HPDE6-E6E7 (cell line): ENCODE data around the gene TPST1.
"Not testable (repeated sequence)": the region's sequence is repeated elsewhere in the genome, so short reads cannot be mapped to it uniquely, and the experiment has no call there.

Experiments
- DNase-seq: peaks from one replicate; pipeline ENCODE4 v3.0.0; 2011; ENCODE audit warnings: missing footprints; ENCODE audit errors: extremely low spot score

TPST1 gene

DNA sequence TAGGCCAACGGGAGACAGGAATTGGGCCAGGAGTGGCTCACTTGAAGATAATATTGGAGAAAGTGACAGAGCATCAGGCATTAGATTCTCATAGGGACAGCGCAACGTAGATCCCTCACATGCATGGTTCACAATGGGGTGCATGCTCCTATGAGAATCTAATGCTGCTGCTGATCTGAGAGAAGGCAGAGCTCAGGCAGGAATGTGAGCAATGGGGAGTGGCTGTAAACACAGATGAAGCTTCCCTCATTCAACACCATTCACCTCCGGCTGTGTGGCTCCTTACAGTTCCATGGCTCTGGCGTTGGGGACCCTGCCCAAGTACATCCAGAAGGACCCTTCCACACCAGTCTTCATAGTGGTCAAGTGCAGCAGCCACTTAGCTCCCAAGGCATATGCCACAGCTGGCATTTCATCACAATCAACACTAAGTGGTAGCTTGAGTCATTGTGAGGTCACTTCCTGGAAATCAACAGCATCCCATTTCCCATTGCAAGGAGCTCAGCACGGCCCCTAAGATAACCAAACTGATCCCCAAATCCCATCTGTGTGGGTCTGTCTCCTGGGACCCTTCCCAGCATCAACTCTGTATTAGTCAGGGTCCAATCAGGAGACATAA, 174.5 kb downstream of the TPST1 start:
- DNase-seq = no peak

DNA sequence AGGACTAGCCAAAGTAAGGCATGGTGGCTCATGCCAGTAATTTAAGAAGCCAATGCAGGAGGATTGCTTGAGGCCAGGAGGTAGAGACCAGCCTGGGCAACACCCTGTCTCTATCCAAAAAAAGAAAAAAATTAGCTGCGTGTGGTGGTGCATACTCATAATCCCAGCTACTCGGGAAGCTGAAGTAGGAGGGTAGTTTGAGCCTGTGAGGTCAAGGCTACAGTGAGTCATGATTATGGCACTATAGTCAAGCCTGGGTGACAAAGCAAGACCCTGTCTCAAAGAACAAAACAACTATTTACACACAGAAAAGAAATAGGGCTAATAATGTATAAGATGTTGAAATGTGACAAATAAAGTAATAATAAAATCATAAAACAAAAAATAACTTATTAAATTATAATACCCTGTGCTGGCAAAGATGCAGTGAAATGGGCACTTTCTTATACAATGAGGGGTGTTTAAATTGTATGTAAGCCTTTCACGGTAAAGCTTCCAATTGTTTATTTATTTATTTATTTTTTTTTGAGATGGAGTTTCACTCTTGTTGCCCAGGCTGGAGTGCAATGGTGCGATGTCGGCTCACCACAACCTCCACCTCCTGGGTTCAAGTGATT, 175.2 kb downstream of the TPST1 start:
- DNase-seq = no peak

DNA sequence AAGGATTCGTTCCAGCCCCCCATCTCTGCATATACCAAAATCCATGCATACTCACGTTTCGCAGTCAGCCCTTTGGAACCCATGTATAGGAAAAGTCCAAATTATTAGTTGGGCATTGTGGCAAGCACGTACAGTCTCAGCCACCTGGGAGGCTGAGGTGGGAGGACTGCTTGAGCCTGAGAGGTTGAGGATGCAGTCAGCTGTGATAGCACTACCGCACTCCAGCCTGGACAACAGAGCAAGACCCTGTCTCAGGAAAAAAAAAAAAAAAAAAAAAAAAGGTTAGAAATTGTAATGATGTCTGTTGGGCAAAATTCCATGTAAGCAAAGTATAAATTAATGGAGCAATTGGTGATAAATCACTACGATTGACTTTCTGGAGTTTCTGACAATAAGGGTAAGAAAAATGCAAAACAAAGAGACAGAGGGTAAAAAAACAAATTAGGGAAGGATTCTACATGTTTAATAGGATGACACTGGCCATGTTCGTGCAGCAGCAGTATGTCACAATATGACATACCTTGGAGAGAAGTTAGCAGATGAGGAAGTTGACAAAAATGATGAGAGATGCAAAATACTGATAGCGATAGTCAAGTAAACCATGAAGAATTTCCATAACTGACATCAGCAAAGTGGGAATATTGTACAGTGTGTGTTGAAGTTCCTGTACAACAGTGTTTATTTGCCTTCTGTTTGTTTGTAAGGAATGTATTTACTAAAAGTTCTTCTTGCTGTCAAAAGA, 177.2 kb downstream of the TPST1 start:
- DNase-seq = not testable (repeated sequence)

DNA sequence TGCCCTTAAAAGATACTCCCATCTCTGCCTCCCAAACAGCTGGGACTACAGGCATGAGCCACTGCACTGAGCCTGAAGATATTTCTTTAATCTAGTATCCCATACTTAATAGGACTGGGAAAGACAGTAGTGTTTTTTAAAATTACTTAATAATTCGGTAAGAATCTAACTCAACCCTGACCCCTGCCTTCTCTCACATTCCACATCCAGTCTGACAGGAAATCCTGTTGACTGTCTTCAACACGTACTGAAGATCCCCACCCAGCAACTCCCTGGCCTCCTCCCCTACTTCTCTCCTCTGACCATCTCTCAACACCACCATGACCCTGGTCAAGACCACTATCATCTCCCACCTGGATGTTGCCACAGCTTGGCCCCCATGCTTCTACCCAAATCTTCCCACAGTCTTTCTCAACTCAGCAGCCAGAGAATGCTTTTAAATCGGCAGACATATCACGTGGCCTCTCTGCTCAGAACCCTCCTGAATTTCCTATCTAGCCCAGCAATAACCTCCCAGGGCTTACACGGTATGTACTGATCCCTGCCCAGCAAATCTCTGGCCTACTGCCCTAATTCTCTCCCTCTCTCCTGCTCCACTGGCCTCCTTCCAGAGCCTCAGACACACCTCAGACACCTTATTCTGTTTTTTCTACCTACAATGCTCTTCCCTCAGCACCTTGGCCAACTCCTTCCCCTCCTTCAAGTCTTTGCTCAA, 180.2 kb downstream of the TPST1 start:
- not testable (repeated sequence) for DNase-seq

DNA sequence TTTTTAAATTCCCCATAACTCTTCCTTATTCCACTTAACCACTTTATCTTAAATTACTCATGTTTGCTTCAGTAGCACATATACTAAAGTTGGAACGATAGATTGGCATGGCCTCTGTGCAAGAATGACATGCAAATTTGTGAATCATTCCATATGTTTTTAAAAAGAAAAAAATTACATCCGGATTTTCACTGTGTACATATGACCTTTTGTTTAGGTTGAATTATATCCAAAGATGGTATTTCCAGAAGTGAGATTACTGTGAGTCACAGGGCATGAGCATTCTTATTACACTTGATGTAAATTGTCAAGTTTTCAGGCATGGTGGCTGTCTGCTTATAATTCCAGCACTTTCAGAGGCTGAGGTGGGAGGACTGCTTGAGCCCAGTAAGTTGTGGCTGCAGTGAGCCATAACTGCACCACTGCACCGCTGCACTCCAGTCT, 190.0 kb downstream of the TPST1 start:
- DNase-seq = not testable (repeated sequence)

DNA sequence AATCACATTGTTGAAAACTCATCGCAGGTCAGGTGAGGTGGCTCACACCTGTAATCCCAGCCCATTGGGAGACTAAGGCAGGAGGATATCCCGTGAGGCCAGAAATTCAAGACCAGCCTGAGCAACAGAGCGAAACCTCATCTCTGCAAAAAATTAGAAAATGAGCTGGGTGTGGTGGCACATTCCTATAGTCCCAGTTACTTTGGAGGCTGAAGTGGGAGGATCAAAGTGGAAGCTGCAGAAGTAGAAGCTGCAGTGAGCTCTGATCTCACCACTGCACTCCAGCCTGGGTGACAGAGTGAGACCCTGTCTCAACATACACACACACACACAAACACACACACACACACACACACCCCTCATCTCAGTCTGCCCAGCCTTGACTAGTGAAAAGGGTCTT, 190.9 kb downstream of the TPST1 start:
- DNase-seq = not testable (repeated sequence)

DNA sequence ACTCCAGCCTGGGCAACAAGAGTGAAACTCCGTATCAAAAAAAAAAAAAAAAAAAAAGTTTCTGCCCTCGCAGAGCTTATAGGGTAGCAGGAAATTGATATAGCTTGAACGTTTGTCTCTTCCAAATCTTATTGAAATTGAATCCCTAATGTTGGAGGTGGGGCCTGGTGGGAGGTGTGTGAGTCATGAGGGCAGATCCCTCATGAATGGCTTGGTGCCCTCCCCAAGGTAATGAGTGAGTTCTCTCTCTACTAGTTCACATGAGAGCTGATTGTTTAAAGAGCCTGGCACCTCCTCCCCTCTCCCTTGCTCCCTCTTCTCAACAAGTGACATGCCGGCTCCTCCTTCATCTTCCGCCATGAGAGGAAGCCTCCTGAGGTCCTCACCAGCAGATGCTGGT, 193.7 kb downstream of the TPST1 start:
- DNase-seq = not testable (repeated sequence)

DNA sequence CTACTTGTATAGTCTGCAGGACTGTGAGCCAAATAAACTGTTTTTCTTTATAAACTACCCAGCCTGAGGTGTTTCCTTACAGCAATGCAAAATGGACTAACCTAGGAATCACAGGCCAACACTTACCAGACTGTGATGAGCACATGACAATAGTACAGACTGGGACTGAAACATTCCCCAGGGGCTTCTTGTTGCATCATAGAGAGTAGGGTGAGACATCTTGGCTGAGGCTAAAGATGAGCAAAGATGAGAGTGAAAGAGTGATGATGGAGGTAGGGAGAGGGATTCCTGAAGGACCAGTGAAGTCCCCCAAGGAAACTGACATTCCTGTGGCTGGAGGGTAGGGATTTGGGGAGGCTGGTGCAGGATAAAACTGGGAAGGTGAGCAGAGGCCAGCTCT, 194.4 kb downstream of the TPST1 start:
- no peak for DNase-seq

DNA sequence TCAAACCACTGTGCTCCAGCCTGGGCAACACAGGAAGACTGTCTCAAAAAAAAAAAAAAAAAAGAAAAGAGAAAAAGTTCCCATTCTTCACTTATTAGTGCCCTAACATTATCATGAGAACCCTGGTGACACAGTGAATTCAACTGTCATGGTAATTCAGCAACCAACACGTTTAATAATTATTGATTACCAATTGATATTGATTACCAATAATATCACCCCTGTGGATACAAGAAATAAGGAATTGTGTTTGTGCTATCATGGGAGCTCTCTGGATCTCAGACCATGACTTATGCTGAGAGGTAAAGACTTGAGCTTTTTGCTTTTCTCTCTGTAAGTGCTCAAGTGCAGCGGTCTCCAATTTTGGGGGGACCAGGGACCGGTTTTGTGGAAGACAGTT, 195.3 kb downstream of the TPST1 start:
- DNase-seq = no peak

DNA sequence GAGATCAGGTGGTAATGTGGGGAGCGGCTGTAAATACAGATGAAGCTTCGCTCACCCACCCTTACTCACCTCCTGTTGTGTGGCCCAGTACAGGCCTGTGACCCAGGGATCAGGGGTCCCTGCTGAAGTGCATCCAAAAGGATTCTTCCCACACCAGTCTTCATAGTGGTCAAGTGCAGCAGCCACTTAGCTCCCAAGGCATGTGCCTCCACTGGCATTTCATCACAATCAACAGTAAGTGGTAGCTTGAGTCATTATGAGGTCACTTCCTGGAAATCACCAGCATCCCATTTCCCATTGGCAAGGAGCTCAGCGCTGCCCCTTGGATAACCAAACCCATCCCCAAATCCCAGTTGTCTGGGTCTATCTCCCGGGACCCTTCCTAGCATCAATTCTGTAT, 196.0 kb downstream of the TPST1 start:
- not testable (repeated sequence) for DNase-seq

DNA sequence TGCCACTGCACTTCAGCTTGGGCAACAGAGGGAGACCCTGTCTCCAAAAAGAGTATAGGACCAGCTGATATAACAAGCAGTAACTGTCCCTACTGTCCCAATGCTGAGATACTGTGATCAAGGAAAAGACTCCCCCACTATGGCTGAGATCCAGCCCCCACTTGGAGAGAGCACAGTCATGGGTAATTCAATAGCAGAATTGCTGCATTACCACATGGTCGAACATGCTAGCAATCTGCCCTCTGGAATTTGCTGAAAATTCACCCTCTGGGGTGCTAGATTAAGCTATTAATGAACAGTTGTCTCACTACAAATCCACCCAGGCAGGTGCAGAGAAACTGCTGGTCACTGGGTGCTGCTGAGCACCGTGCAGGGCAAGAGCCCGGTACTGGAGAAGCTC, 196.8 kb downstream of the TPST1 start:
- DNase-seq = not testable (repeated sequence)

DNA sequence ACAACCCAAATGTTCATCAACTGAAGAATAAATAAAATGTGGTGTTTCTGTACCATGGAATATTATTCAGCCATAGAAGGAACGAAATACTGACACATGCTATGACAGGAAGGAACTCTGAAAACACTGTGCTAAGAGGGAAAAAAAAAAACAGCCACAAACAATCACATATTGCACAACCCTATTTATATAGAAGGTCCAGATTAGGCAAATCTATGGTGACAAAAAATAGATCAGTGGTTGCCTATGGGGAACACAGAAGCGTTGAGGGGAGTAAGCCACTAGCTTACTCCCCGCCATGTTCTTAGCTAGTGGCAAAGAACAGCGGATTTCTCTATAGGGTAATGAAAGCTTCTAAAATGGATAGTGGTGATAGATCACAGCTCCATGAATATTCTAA, 198.4 kb downstream of the TPST1 start:
- DNase-seq = no peak

DNA sequence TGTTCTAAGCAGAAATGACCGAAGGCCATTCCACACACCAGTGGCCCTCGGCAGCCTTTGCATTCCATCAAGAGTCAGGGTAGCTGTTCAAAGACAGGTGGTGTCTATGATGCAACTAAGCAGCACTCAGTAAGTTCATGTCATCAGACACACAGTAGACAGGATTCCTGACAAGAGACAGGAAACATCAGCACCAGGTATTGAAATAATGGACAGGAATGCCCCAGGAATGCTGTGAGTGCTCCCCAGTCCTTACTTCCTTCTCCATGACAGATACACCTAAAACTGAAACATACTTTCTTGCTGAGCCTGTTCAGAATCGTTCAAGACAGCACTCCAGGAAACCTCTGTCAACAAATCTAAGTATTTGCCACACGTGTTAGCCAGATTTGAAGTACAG, 204.4 kb downstream of the TPST1 start:
- no peak for DNase-seq
